Spleen (tissue), 11 donors: ENCODE results near the gene RHOF. TPM values are rescaled to one million over a fixed set of nuclear protein-coding genes. Genes with fewer than 3 reads are reported as not detected.

Experiments
- DNase-seq: peaks from one replicate; pipeline ENCODE4 v3.0.0-alpha.2; 2020
- H3K27ac ChIP-seq, 8 donors: fragments of 200-600 bp; sonication (generic) in 7 of 8; 1 replicate in 4 of 8; 2 replicates in 4 of 8; pipeline versions ENCODE4 v1.5.0 to v1.8.0; 2016 to 2021; ENCODE audit warnings: inconsistent platforms in 4 of 8, mild to moderate bottlenecking in 4 of 8, moderate library complexity in 1 of 8
- H3K27me3 ChIP-seq, 7 donors: fragments of 200-600 bp; sonication (generic) in 6 of 7; replicated peaks in 1 of 7; 1 replicate in 4 of 7; 2 replicates in 3 of 7; pipeline versions ENCODE4 v1.5.0 to v1.8.0; 2016 to 2021; ENCODE audit warnings: inconsistent platforms in 3 of 7, mild to moderate bottlenecking in 1 of 7
- H3K36me3 ChIP-seq, 6 donors: fragments of 200-600 bp; sonication (generic) in 5 of 6; 1 replicate in 4 of 6; 2 replicates in 2 of 6; pipeline versions ENCODE4 v1.5.0 to v1.8.0; 2016 to 2021; ENCODE audit warnings: inconsistent platforms in 2 of 6
- H3K4me1 ChIP-seq, 6 donors: fragments of 200-600 bp; sonication (generic) in 5 of 6; 1 replicate in 3 of 6; 2 replicates in 3 of 6; pipeline versions ENCODE4 v1.5.0 to v1.8.0; 2016 to 2021; ENCODE audit warnings: inconsistent platforms in 3 of 6
- H3K4me3 ChIP-seq, 8 donors: fragments of 200-600 bp; sonication (generic) in 7 of 8; 1 replicate in 4 of 8; 2 replicates in 4 of 8; pipeline versions ENCODE4 v1.5.0 to v1.8.0; 2016 to 2021; ENCODE audit warnings: inconsistent platforms in 4 of 8, mild to moderate bottlenecking in 4 of 8, moderate library complexity in 2 of 8
- H3K9me3 ChIP-seq, 8 donors: fragments of 200-600 bp; sonication (generic) in 7 of 8; 1 replicate in 4 of 8; 2 replicates in 4 of 8; pipeline versions ENCODE4 v1.5.0 to v1.8.0; 2016 to 2021; ENCODE audit warnings: inconsistent platforms in 4 of 8
- CTCF ChIP-seq, 11 experiments: fragments of 200-600 bp in 7 of 11; fragments of 450-650 bp in 4 of 11; sonication (generic) in 4 of 11; IDR thresholded peaks in 8 of 11; conservative IDR thresholded peaks in 3 of 11; 1 replicate in 7 of 11; 2 replicates in 4 of 11; pipeline versions ENCODE4 v1.4.0 to v1.8.0; 2016 to 2021; ENCODE audit warnings: antibody characterized with exemption in 11 of 11, inconsistent platforms in 4 of 11, mild to moderate bottlenecking in 1 of 11
- POLR2A ChIP-seq, 3 donors: fragments of 450-650 bp; IDR thresholded peaks; one replicate each; pipeline ENCODE4 v1.5.1; 2017; ENCODE audit warnings: antibody characterized with exemption in 3 of 3, mild to moderate bottlenecking in 1 of 3
- POLR2AphosphoS5 ChIP-seq, 3 donors: sonication (generic); formaldehyde crosslinking; IDR thresholded peaks; one replicate each; pipeline ENCODE4 v1.5.1; 2017; ENCODE audit warnings: antibody characterized with exemption in 3 of 3
- WGBS, 5 donors: extraction: QIAGEN DNeasy Blood & Tissue Kit in 3 of 5; methylation state at CpG; one replicate each; pipeline versions ENCODE4 v1.1.5 to v1.1.7; 2013 to 2018; 5-methylcytosine and 5-hydroxymethylcytosine counted together
- intact Hi-C: fragments of 100-400 bp; cut with DNase I; formaldehyde crosslinking; loops from one replicate; pipeline ENCODE4 v1.15.0; 2023; ENCODE audit warnings: low total_unique reads
- polyA plus RNA-seq, 3 donors: library from polyadenylated mRNA; stranded (reverse); fragments of 200-250 nt; gene quantifications; one replicate each; pipeline ENCODE4 v1.2.1, GENCODE V29; 2013
- total RNA-seq, 7 donors: library from RNA; depleted of rRNA in 3 of 7; stranded (reverse); fragments of >200 nt in 3 of 7; fragmentation: NEBNext Ultra II Directional in 4 of 7; extraction: Animal tissue kit (Norgen Biotek cat#: 25700) in 4 of 7; gene quantifications; one replicate each; pipeline versions ENCODE4 v1.1.0 to v1.2.1, GENCODE V29; 2016 to 2021
- donor health status: healthy with polysubstance abuse.
- donor health status: DM: no; HTN: no; CAD: no; lungs with moderate emphysema.
- donor health status: DM: no; HTN: no; CAD: no.
- donor health status: Bipolar disorder and iron deficiency.
- donor health status: healthy.
- donor health status: DM: no; HTN: no; CAD: no.
- donor health status: DM: yes; HTN: yes; CAD: no.

Gene RHOF
- total and polyA plus RNA-seq, 10 donors, result 18.4 to 71.7 (median 52.6) TPM

- Histone ChIP-seq H3K4me3 (peak overlapping the region in 5 of 8 donors; percentile 60 to 92 (median 80)), H3K27me3 (no peaks in the 10 kb centered on the region), H3K4me1 (peaks cover 45 to 80% (median 64%) of the 10 kb centered on the region in 6 donors), H3K36me3 (peaks cover 0 to 42% (median 18%) of the 10 kb centered on the region in 6 donors), H3K27ac (peak overlapping the region; percentile 99 to 100 (median 100)), H3K9me3 (no peaks in the 10 kb centered on the region)
- no peak for DNase-seq
- TF ChIP-seq CTCF (IDR thresholded peaks at IDR 0.05 in 8 of 11, conservative IDR thresholded peaks at IDR 0.05 in 3 of 11) (no peak), POLR2AphosphoS5 (IDR thresholded peaks at IDR 0.05) (no peak), POLR2A (IDR thresholded peaks at IDR 0.05) (no peak)
- intact Hi-C loops, result no loop called here
- WGBS, 5 donors, result 68 to 73% (median 69%) methylated on average over 10 of the region's 10 CpGs
Observed at GRCh38 chr12:121798787-121799155, 5.3 kb upstream of the RHOF start.

GRCh38 chr12:121797937-121798786, 4.7 kb upstream of the RHOF start:
- no peaks in the 10 kb centered on the region for H3K27me3 ChIP-seq
- peak; percentile 85 for DNase-seq
- 45 to 61% (median 54%) methylated on average over 14 to 19 of the region's 19 CpGs for WGBS, 5 donors
- peak overlapping the region; percentile 65 to 100 (median 100) for H3K27ac ChIP-seq
- H3K4me1 ChIP-seq, result peaks cover 45 to 81% (median 68%) of the 10 kb centered on the region in 6 donors
- H3K4me3 ChIP-seq, result peak overlapping the region in 4 of 8 donors; percentile 3 to 92 (median 82)
- intact Hi-C loops, result no loop called here
- H3K9me3 ChIP-seq, result no peaks in the 10 kb centered on the region
- peaks cover 0 to 42% (median 18%) of the 10 kb centered on the region in 6 donors for H3K36me3 ChIP-seq
- no peak for TF ChIP-seq CTCF (IDR thresholded peaks at IDR 0.05 in 8 of 11, conservative IDR thresholded peaks at IDR 0.05 in 3 of 11)
- TF ChIP-seq POLR2A (IDR thresholded peaks at IDR 0.05), result no peak
- peak; percentile 18 to 69 (median 51) for TF ChIP-seq POLR2AphosphoS5 (IDR thresholded peaks at IDR 0.05)

- H3K27me3 ChIP-seq, result no peaks in the 10 kb centered on the region
- H3K27ac ChIP-seq, result peak overlapping the region in 7 of 8 donors; percentile 65 to 100 (median 100)
- DNase-seq, result peak; percentile 94
- 46 to 85% (median 67%) methylated on average over 33 to 39 of the region's 39 CpGs for WGBS, 5 donors
- peak overlapping the region in 2 of 8 donors; percentile 4 to 92 for H3K4me3 ChIP-seq
- intact Hi-C loops, result no loop called here
- peak; percentile 82 to 91 (median 89) for TF ChIP-seq POLR2AphosphoS5 (IDR thresholded peaks at IDR 0.05)
- peak in 8 of 11 experiments; percentile 14 to 56 (median 38) for TF ChIP-seq CTCF (IDR thresholded peaks at IDR 0.05 in 8 of 11, conservative IDR thresholded peaks at IDR 0.05 in 3 of 11)
- TF ChIP-seq POLR2A (IDR thresholded peaks at IDR 0.05), result no peak
- H3K9me3 ChIP-seq, result no peaks in the 10 kb centered on the region
- peaks cover 52 to 91% (median 76%) of the 10 kb centered on the region in 6 donors for H3K4me1 ChIP-seq
- H3K36me3 ChIP-seq, result peaks cover 0 to 42% (median 18%) of the 10 kb centered on the region in 6 donors
Observed at GRCh38 chr12:121796855-121797751, 3.6 kb upstream of the RHOF start.
